C4-2B (cell line): ENCODE data around the gene FREY1.

Experiments
- ZFX ChIP-seq: fragments of 450-650 bp; IDR thresholded peaks from 2 replicates; pipeline ENCODE4 v1.6.1; 2017
- TF ChIP-seq, protein P1 (sequence below): fragments of 450-650 bp; conservative IDR thresholded peaks from 2 replicates; pipeline ENCODE4 v1.5.1; 2017; ENCODE audit warnings: mild to moderate bottlenecking

DNA sequence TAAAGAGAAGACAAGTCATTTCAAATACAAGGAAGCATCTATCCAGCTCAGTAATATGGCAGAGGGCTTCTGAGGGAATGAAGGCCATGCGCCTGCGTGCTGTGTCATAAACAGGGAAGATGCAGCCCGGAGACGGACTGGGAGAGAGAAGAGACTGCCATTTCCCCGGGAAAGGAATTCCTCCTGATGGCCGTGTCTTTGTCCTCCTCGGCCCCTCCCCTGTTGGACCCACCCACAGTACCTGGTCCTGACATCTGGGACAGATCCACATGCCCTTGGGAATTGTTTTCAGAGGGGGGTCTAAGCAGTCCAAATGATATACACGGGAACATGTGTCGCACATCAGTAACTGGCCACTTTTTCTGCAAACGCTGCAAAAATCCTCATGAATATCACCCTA, 30.8 kb upstream of the FREY1 start:
- TF ChIP-seq, protein P1, sequence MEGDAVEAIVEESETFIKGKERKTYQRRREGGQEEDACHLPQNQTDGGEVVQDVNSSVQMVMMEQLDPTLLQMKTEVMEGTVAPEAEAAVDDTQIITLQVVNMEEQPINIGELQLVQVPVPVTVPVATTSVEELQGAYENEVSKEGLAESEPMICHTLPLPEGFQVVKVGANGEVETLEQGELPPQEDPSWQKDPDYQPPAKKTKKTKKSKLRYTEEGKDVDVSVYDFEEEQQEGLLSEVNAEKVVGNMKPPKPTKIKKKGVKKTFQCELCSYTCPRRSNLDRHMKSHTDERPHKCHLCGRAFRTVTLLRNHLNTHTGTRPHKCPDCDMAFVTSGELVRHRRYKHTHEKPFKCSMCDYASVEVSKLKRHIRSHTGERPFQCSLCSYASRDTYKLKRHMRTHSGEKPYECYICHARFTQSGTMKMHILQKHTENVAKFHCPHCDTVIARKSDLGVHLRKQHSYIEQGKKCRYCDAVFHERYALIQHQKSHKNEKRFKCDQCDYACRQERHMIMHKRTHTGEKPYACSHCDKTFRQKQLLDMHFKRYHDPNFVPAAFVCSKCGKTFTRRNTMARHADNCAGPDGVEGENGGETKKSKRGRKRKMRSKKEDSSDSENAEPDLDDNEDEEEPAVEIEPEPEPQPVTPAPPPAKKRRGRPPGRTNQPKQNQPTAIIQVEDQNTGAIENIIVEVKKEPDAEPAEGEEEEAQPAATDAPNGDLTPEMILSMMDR, result no peak
- no peak for TF ChIP-seq ZFX
